ENCODE results near the gene APBB1. TPM values are rescaled to one million over a fixed set of nuclear protein-coding genes. Genes with fewer than 3 reads are reported as not detected.

Gene APBB1
- polyA plus RNA-seq, 1 of the 3 experiments (the other 2 are of a cell fraction) = 35.9 TPM

DNA sequence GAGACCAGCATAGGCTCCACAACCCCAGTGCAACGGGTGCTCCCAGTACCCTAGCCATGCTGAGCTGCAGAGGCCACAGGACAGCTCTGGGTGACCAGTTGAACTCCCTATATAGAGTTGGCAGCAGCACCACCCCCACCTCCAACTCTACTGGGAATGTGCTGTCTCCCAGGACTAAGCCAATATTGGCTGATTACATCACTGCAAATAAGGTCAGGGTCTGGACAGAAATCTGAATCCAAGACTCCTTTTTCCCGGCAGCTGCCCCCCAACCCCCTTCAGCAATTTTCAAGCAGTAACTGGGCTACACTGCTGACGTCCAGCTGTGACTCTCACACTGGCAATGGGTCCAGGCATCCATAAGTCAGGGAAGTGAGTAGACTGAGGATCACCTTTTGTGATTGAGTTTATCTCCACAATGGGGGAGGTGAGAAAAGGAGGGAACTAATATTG, 22.0 kb upstream of the APBB1 start, which contains the start of gene HPX:
HPX (minus strand) TSS at position 82 of the 453 bp plus-strand sequence; CDS start at position 58, 24 bp downstream.
- no peaks in the 10 kb centered on the region for H3K9me2 ChIP-seq
- ChIA-PET CTCF (interaction anchor here (0.7 to 14.7 kb wide), 6 partner anchors 13 to 78 kb away, joined by 3 to 360 read pairs (median 6); no protein-coding TSS in a partner anchor), POLR2A (interaction anchor here (0.6 kb wide), 1 partner anchor 22 kb away, joined by 3 read pairs; the partner anchor contains the start of gene APBB1)
- no peaks in the 10 kb centered on the region for H3K79me2 ChIP-seq (ENCODE audit: insufficient read depth)
- TF ChIP-seq GABPA (IDR thresholded peaks at IDR 0.05; ENCODE audit: low read depth) (no peak), ELF1 (IDR thresholded peaks at IDR 0.05) (no peak), EP300 (IDR thresholded peaks at IDR 0.05; ENCODE audit: borderline replicate concordance in 1 of 2, low read depth in 1 of 2, low read length in 1 of 2) (no peak), TCF12 (IDR thresholded peaks at IDR 0.05) (no peak), NFIC (IDR thresholded peaks at IDR 0.05; ENCODE audit: borderline replicate concordance) (no peak), IRF3 (IDR thresholded peaks at IDR 0.05; ENCODE audit: low read depth, low read length) (no peak)
- TF ChIP-seq, protein P1, sequence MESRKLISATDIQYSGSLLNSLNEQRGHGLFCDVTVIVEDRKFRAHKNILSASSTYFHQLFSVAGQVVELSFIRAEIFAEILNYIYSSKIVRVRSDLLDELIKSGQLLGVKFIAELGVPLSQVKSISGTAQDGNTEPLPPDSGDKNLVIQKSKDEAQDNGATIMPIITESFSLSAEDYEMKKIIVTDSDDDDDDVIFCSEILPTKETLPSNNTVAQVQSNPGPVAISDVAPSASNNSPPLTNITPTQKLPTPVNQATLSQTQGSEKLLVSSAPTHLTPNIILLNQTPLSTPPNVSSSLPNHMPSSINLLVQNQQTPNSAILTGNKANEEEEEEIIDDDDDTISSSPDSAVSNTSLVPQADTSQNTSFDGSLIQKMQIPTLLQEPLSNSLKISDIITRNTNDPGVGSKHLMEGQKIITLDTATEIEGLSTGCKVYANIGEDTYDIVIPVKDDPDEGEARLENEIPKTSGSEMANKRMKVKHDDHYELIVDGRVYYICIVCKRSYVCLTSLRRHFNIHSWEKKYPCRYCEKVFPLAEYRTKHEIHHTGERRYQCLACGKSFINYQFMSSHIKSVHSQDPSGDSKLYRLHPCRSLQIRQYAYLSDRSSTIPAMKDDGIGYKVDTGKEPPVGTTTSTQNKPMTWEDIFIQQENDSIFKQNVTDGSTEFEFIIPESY (IDR thresholded peaks at IDR 0.05; ENCODE audit: borderline replicate concordance, low read depth) = no peak
- H3F3A ChIP-seq (replicated peaks; ENCODE audit: insufficient read depth) = no peaks in the 10 kb centered on the region
- no peaks in the 10 kb centered on the region for H3K36me3 ChIP-seq (replicated peaks in 1 of 2; ENCODE audit: control insufficient read depth in 1 of 2, insufficient read depth in 2 of 2, low read length in 1 of 2)
- H3K4me1 ChIP-seq (ENCODE audit: control insufficient read depth in 1 of 2, insufficient read depth in 2 of 2, low read depth in 1 of 2, low read length in 1 of 2) = peaks cover 0 to 18% of the 10 kb centered on the region in 2 experiments; a peak in 1 of 4 replicates
- no peaks in the 10 kb centered on the region for H3K27me3 ChIP-seq (ENCODE audit: insufficient read depth)
- no peak within 1 kb of the TSS for H3K4me3 ChIP-seq (ENCODE audit: low read depth in 2 of 2, low read length in 1 of 2)
- no peak within 1 kb of the TSS for H3K9ac ChIP-seq
- no peaks in the 10 kb centered on the region for H4K20me1 ChIP-seq (ENCODE audit: insufficient read depth)
- no peaks in the 10 kb centered on the region for H3K9me3 ChIP-seq
- no peak within 1 kb of the TSS for H3K4me2 ChIP-seq
- DNase-seq = no peak
- no peak within 1 kb of the TSS for H2AFZ ChIP-seq (ENCODE audit: low read depth)
- H3K27ac ChIP-seq (ENCODE audit: low read depth in 2 of 2, low read length in 1 of 2) = no peak within 1 kb of the TSS
- WGBS (ENCODE audit: low lambda C conversion rate) = 74% methylated on average over 3 of the region's 3 CpGs

GRCh38 chr11:6438979-6439571, 20.2 kb upstream of the APBB1 start:
- no peaks in the 10 kb centered on the region for H3K9me2 ChIP-seq
- H3F3A ChIP-seq (replicated peaks; ENCODE audit: insufficient read depth) = no peaks in the 10 kb centered on the region
- ChIA-PET POLR2A (interaction anchor here (1.0 to 2.3 kb wide), 2 partner anchors 9 to 20 kb away, joined by 4 to 9 read pairs; partner anchors contain the start of gene APBB1), CTCF (interaction anchor here (0.6 to 14.7 kb wide), 43 partner anchors 8 to 319 kb away, joined by 3 to 360 read pairs (median 5); partner anchors contain the start of genes APBB1 and SMPD1)
- H3K36me3 ChIP-seq (replicated peaks in 1 of 2; ENCODE audit: control insufficient read depth in 1 of 2, insufficient read depth in 2 of 2, low read length in 1 of 2) = no peaks in the 10 kb centered on the region
- no peaks in the 10 kb centered on the region for H4K20me1 ChIP-seq (ENCODE audit: insufficient read depth)
- H3K4me2 ChIP-seq = no peak overlapping the region
- WGBS (ENCODE audit: low lambda C conversion rate) = 29% methylated on average over 1 of the region's 1 CpG
- H3K27me3 ChIP-seq (ENCODE audit: insufficient read depth) = no peaks in the 10 kb centered on the region
- no peak overlapping the region; a peak in 1 of 4 replicates for H3K4me3 ChIP-seq (ENCODE audit: low read depth in 2 of 2, low read length in 1 of 2)
- peaks cover 0 to 18% of the 10 kb centered on the region in 2 experiments; a peak in 1 of 4 replicates for H3K4me1 ChIP-seq (ENCODE audit: control insufficient read depth in 1 of 2, insufficient read depth in 2 of 2, low read depth in 1 of 2, low read length in 1 of 2)
- H3K79me2 ChIP-seq (ENCODE audit: insufficient read depth) = no peaks in the 10 kb centered on the region
- no peak overlapping the region for H3K9ac ChIP-seq
- no peak overlapping the region for H3K27ac ChIP-seq (ENCODE audit: low read depth in 2 of 2, low read length in 1 of 2)
- DNase-seq = peak; percentile 64
- H3K9me3 ChIP-seq = no peaks in the 10 kb centered on the region
- H2AFZ ChIP-seq (ENCODE audit: low read depth) = no peak overlapping the region; the same call in 1 of the 2 replicates
- TF ChIP-seq MAX (IDR thresholded peaks at IDR 0.05; ENCODE audit: low read depth) (peak; percentile 25; the same call in 1 of the 2 replicates), REST (IDR thresholded peaks at IDR 0.05; ENCODE audit: low read depth, low read length) (no peak), SMC3 (IDR thresholded peaks at IDR 0.05; ENCODE audit: low read depth, low read length) (peak; percentile 71), GATA2 (CRISPR knock-in tag; IDR thresholded peaks at IDR 0.05) (no peak), RAD21 (IDR thresholded peaks at IDR 0.05; ENCODE audit: low read length) (peak; percentile 68), NRF1 (IDR thresholded peaks at IDR 0.05; ENCODE audit: low read depth, low read length) (no peak), TCF12 (IDR thresholded peaks at IDR 0.05) (no peak), CHD2 (IDR thresholded peaks at IDR 0.05; ENCODE audit: low read length, partially characterized antibody) (peak; percentile 26), USF2 (IDR thresholded peaks at IDR 0.05; ENCODE audit: borderline replicate concordance, low read depth, low read length) (no peak)
- TF ChIP-seq, protein P2, sequence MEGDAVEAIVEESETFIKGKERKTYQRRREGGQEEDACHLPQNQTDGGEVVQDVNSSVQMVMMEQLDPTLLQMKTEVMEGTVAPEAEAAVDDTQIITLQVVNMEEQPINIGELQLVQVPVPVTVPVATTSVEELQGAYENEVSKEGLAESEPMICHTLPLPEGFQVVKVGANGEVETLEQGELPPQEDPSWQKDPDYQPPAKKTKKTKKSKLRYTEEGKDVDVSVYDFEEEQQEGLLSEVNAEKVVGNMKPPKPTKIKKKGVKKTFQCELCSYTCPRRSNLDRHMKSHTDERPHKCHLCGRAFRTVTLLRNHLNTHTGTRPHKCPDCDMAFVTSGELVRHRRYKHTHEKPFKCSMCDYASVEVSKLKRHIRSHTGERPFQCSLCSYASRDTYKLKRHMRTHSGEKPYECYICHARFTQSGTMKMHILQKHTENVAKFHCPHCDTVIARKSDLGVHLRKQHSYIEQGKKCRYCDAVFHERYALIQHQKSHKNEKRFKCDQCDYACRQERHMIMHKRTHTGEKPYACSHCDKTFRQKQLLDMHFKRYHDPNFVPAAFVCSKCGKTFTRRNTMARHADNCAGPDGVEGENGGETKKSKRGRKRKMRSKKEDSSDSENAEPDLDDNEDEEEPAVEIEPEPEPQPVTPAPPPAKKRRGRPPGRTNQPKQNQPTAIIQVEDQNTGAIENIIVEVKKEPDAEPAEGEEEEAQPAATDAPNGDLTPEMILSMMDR (IDR thresholded peaks at IDR 0.05) = peak; percentile 65

All from SK-N-SH (cell line).